Stomach smooth muscle (tissue), 2 donors: Measurements from ENCODE around the gene MCEMP1.

Experiments used
- H3K27ac ChIP-seq: one replicate; pipeline ENCODE4 v1.7.0; 2013; ENCODE audit warnings: mild to moderate bottlenecking, low read length, inconsistent platforms
- H3K27me3 ChIP-seq, 2 donors: one replicate each; pipeline ENCODE4 v1.7.0; 2013; ENCODE audit warnings: low read length in 2 of 2; ENCODE audit not compliant: insufficient read depth in 2 of 2, control insufficient read depth in 1 of 2
- H3K36me3 ChIP-seq, 2 donors: one replicate each; pipeline ENCODE4 v1.7.0; 2013; ENCODE audit warnings: low read length in 2 of 2; ENCODE audit not compliant: control insufficient read depth in 2 of 2, insufficient read depth in 2 of 2
- H3K4me1 ChIP-seq: one replicate; pipeline ENCODE4 v1.7.0; 2013; ENCODE audit warnings: low read length; ENCODE audit not compliant: control insufficient read depth, insufficient read depth
- H3K4me3 ChIP-seq, 2 donors: one replicate each; pipeline ENCODE4 v1.7.0; 2013; ENCODE audit warnings: low read length in 2 of 2
- H3K9ac ChIP-seq, 2 donors: one replicate each; pipeline ENCODE4 v1.7.0; 2013; ENCODE audit warnings: low read length in 2 of 2, mild to moderate bottlenecking in 1 of 2
- H3K9me3 ChIP-seq, 2 donors: one replicate each; pipeline ENCODE4 v1.7.0; 2013; ENCODE audit warnings: low read length in 2 of 2; ENCODE audit not compliant: control insufficient read depth in 2 of 2
- donor health status: healthy.
- donor health status: Pancreatic carcinoma.

MCEMP1 gene

DNA sequence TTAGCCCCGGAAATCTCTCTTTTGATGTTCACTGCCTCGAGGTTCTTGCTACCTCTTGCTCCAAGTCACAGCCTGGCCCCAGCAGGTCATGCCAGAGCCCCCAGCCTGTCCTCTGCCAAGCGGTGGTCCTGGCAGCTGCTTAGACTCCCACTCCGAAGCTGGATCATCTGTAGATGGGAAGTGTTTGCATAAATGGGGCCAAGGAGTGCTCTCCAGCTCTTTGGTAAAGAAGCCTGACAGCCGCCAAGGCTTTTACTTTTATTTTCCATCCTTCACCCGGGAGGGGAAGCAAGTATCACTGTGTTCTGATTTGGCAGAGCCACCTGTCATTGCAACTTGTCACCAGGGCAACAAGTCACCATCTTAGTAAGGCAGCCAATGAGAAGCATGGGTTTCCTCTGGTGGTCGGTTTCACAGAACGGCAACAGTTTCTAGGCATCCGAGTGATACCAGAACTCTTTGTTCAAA, 18.6 kb upstream of the MCEMP1 start:
- H3K36me3 ChIP-seq = no peaks in the 10 kb centered on the region
- H3K27me3 ChIP-seq = no peaks in the 10 kb centered on the region
- no peak overlapping the region for H3K27ac ChIP-seq
- no peaks in the 10 kb centered on the region for H3K9me3 ChIP-seq
- H3K9ac ChIP-seq = no peak overlapping the region
- H3K4me3 ChIP-seq = no peak overlapping the region
- H3K4me1 ChIP-seq = no peaks in the 10 kb centered on the region

- Histone ChIP-seq H3K36me3 (no peaks in the 10 kb centered on the region), H3K9me3 (no peaks in the 10 kb centered on the region), H3K27ac (no peak overlapping the region), H3K27me3 (peaks cover 0 to 2% of the 10 kb centered on the region in 2 donors), H3K4me1 (no peaks in the 10 kb centered on the region), H3K9ac (no peak overlapping the region), H3K4me3 (no peak overlapping the region)
These were observed 14.9 kb upstream of the MCEMP1 start for GRCh38 chr19:7661744-7662538.

DNA sequence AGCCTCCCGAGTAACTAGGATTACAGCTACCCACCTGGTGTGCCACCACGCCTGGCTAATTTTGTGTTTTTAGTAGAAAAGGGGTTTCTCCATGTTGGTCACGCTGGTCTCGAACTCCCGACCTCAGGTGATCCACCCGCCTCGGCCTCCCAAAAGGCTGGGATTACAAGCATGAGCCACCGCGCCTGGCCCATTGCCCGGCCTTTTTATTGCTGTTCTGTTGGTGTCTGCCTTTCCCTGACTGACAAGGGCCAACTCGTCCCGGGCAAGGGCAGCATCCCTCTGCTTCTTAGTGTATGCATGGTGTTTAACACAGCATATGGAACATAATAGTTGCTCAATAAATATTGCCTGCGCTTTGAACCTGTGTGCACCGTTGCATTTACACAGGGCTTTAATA, 14.2 kb upstream of the MCEMP1 start:
- Histone ChIP-seq H3K36me3 (no peaks in the 10 kb centered on the region), H3K4me1 (no peaks in the 10 kb centered on the region), H3K27me3 (peaks cover 0 to 2% of the 10 kb centered on the region in 2 donors), H3K9ac (no peak overlapping the region), H3K27ac (no peak overlapping the region), H3K9me3 (no peaks in the 10 kb centered on the region), H3K4me3 (no peak overlapping the region)

DNA sequence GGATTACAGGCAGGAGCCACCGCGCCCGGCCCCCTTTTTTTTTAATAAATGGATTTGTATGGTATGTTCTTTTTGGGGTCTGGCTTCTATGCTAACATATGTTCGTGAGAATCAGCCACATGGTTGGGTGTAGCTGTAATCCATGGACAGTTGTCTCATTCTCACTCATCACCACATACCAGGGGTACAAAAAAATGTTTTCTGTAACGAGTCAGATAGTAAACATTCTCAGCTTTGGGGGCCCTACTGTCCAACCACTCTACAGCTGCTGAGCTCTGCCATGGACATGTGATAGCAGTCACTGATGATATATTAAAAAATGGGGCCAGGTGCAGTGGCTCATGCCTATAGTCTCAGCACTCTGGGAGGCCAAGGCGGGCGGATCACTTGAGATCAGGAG, 13.2 kb upstream of the MCEMP1 start:
- peaks cover 0 to 3% of the 10 kb centered on the region in 2 donors for H3K27me3 ChIP-seq
- no peak overlapping the region for H3K4me3 ChIP-seq
- H3K4me1 ChIP-seq = no peaks in the 10 kb centered on the region
- no peaks in the 10 kb centered on the region for H3K36me3 ChIP-seq
- no peaks in the 10 kb centered on the region for H3K9me3 ChIP-seq
- H3K27ac ChIP-seq = no peak overlapping the region
- no peak overlapping the region for H3K9ac ChIP-seq

DNA sequence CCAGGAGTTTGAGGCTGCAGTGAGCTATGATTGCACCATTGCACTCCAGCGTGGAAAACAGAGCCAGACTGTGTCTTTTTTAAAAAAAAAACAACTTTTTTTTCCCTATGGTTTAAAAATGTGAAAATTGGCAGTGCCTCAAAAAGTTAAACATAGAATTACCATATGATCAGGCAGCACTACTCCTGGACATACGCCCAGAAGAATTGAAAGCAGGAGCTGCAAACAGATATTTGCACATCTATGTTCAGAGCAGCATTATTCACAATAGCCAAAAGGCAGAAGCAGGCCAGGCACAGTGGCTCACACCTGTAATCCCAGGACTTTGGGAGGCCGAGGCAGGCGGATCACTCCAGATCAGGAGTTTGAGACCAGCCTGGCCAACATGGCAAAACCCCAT, 11.8 kb upstream of the MCEMP1 start:
- peaks cover 2% of the 10 kb centered on the region for H3K4me1 ChIP-seq
- no peak overlapping the region for H3K27ac ChIP-seq
- no peak overlapping the region for H3K9ac ChIP-seq
- peaks cover 4 to 7% of the 10 kb centered on the region in 2 donors for H3K27me3 ChIP-seq
- H3K36me3 ChIP-seq = no peaks in the 10 kb centered on the region
- H3K4me3 ChIP-seq = no peak overlapping the region
- H3K9me3 ChIP-seq = no peaks in the 10 kb centered on the region

- Histone ChIP-seq H3K9me3 (no peaks in the 10 kb centered on the region), H3K27ac (no peak within 1 kb of the TSS)
These were observed 8.0 kb upstream of the MCEMP1 start, which contains the start of gene RETN for GRCh38 chr19:7668842-7669241. RETN (plus strand) TSS chr19:7669049; CDS start chr19:7669327, 278 bp downstream.

DNA sequence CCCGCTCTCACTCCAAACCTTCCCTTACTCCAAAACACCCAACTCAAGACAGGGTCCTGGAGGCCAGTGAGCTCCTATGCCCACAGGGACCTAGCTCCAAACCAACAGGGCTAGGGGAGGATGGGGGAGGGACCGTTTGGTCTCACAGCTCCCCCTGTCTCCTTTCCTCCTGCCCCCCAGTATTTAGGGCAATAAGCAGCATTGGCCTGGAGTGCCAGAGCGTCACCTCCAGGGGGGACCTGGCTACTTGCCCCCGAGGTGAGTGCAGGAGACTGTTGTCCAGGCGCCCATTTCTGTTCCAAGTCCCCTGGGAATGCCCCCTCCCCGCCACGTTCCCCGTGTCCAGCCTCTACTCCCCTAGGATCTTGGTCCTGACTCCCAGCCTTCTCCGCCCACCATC, 7.2 kb upstream of the MCEMP1 start:
- Histone ChIP-seq H3K9me3 (no peaks in the 10 kb centered on the region), H3K27me3 (peaks cover 16 to 18% of the 10 kb centered on the region in 2 donors), H3K4me1 (peaks cover 2% of the 10 kb centered on the region), H3K9ac (no peak overlapping the region), H3K27ac (no peak overlapping the region), H3K36me3 (no peaks in the 10 kb centered on the region), H3K4me3 (no peak overlapping the region)

More at GRCh38 chr19:7668842-7669241, 8.0 kb upstream of the MCEMP1 start, which contains the start of gene RETN:
- H3K4me1 ChIP-seq = peaks cover 2% of the 10 kb centered on the region
- no peak within 1 kb of the TSS for H3K9ac ChIP-seq
- H3K27me3 ChIP-seq = peaks cover 16 to 18% of the 10 kb centered on the region in 2 donors
- no peaks in the 10 kb centered on the region for H3K36me3 ChIP-seq
- no peak within 1 kb of the TSS for H3K4me3 ChIP-seq

DNA sequence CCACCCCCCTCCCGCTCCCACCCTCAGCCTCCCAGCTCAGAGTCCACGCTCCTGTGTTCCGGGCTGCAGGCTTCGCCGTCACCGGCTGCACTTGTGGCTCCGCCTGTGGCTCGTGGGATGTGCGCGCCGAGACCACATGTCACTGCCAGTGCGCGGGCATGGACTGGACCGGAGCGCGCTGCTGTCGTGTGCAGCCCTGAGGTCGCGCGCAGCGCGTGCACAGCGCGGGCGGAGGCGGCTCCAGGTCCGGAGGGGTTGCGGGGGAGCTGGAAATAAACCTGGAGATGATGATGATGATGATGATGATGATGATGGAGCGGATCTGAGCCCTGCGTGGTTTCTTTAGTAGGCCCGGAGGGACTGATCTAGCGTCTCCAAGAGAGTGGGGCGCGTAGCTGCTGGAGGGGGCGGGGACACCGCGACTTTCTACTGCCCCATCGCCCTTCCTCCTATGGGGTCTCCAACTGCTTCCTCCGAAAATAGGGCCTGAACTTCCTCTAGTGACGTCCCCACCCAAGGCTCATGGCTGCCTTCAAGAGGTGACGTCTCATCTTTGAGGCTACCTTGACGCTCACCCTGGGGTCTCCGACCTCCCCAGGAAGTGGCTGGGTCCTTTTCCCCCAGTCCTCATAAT, 6.6 kb upstream of the MCEMP1 start:
- no peak overlapping the region for H3K9ac ChIP-seq
- H3K9me3 ChIP-seq = no peaks in the 10 kb centered on the region
- H3K36me3 ChIP-seq = no peaks in the 10 kb centered on the region
- H3K4me1 ChIP-seq = peaks cover 2% of the 10 kb centered on the region
- no peak overlapping the region for H3K27ac ChIP-seq
- no peak overlapping the region for H3K4me3 ChIP-seq
- H3K27me3 ChIP-seq = peaks cover 16 to 18% of the 10 kb centered on the region in 2 donors

DNA sequence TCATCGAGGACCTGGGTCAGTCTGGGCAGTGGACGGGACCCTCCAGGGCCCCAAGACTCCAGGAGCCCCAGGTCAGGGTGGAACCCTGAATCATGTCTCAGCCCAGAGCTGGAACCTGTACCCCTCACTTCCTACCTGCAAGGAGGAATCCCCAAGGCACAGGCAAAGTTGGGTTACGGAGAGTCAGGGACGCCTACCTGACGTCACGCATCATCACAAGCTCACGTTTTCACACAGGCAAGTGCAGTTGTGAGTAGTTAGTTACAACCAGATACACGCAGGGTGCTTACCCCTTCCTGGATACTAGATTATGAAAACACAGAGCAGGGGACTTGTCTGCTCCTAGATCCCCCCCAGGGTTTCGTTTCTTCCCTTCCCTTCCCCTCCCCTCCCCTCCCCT, 6.1 kb upstream of the MCEMP1 start:
- no peak overlapping the region for H3K9ac ChIP-seq
- peaks cover 2% of the 10 kb centered on the region for H3K4me1 ChIP-seq
- no peak overlapping the region for H3K4me3 ChIP-seq
- H3K36me3 ChIP-seq = no peaks in the 10 kb centered on the region
- H3K27ac ChIP-seq = no peak overlapping the region
- H3K27me3 ChIP-seq = peaks cover 16 to 18% of the 10 kb centered on the region in 2 donors
- no peaks in the 10 kb centered on the region for H3K9me3 ChIP-seq

GRCh38 chr19:7672522-7672921, 4.4 kb upstream of the MCEMP1 start:
- Histone ChIP-seq H3K27me3 (peaks cover 22% of the 10 kb centered on the region in 2 donors), H3K9ac (no peak overlapping the region), H3K27ac (no peak overlapping the region), H3K36me3 (no peaks in the 10 kb centered on the region), H3K9me3 (no peaks in the 10 kb centered on the region), H3K4me3 (no peak overlapping the region), H3K4me1 (peaks cover 2% of the 10 kb centered on the region)
